Renal cortical epithelial cell (primary cell): Measurements from ENCODE around the gene IL22RA1. TPM values are rescaled to one million over a fixed set of nuclear protein-coding genes. Genes with fewer than 3 reads are reported as not detected.

Experiments
- DNase-seq: peaks from one replicate; pipeline ENCODE4 v3.0.0-alpha.2; 2011; ENCODE audit warnings: low read depth
- total RNA-seq: library from RNA; depleted of rRNA; stranded (reverse); fragments of >200 nt; gene quantifications from 2 replicates; pipeline ENCODE4 v1.2.3, GENCODE V29; 2014

IL22RA1 gene
- total RNA-seq, 1 donor from 2014 or later = 0.05 TPM

DNA sequence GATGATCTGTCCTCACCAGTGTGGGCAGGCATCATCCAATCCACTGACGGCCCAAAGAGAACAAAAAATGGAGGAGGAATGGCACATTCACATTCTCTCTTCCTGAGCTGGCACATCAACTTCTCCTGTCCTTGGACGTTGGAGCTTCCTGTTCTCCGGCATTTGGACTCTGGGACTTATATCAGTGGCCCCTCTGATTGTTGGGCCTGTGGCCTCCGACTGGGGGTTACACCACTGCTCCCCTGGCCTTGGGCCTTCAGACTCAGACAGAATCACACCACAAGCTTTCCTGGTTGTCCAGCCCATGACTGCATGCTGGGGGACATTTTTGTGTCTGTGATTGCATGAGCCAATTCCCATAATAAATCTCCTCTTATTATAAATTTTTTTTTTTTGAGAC lies 24.1 kb upstream of the IL22RA1 start:
- no peak for DNase-seq

DNA sequence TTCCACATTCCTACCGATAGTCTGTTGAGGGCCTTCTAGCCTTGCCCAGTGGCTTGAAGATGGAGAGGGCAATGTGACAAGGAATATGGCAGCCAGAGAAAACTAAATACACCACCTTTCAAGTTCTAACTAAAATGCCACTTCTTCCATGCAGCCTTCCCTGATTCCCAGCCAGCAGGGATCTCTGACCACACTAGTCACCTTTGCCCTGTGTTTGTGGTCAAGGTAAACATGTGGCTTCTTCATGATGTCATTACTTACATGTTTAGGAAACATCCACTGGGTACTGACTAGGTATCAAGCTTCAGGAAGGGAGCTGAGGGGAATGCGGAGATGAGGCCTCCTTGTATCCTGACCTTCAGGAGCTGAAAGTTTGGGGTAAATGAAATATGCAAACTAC lies 22.6 kb upstream of the IL22RA1 start:
- DNase-seq = no peak

DNA sequence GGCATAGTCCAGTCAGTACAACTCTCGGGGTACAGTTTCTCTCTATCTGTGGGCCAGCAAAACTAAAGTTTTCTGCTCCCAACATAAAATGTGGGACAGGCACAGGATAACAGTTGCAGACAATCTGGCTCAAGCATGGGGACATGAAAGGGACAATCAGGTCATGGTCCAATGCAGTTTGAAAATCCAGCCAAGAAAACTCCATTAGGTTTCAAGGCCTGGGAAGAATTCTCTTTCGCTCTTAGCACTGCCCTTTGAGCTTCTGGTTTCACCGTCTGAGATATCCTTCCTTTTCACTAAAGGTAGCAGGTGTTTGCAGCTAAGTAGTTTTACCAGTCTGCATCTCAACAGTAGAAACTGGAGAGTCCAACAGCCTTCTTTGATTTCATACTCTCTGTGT lies 21.1 kb upstream of the IL22RA1 start:
- no peak for DNase-seq

DNA sequence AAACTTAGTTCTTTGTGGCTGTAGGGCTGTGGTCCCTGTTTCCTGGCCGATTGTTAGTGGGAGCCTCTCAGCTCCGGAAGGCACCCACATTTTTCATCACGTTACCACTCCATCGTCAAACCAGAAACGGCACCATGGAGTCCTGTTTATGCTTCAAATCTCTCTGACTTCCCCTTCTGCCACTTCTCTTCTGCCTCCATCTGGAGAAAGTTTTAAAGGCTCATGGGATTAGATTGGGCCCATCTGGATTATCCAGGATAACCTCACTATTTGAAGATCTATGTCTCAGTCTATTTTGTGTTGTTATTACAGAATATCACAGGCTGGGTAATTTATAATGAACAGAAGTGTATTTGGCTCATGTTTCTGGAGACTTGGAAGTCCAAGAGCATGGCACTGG lies 19.3 kb upstream of the IL22RA1 start:
- no peak for DNase-seq

DNA sequence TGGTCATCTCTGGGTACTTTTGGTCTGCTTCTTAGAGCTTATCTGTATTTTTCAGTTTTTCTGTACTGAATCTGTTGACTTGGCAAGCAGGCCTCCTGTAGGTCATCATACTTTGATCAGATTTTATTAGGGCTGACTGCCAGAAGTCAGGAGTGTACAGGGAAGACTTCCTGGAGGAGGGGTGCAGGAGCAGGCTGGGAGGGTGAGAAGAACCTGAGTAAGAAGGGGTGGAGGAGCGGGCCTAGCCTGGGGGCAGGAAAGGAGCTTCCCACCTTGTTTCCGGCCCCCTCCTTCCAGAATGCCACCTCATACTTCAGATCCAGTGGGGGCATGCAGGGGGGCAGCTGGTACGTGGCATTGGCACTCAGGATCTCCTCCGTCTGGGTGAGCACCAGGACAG lies 18.3 kb upstream of the IL22RA1 start:
- DNase-seq = no peak

DNA sequence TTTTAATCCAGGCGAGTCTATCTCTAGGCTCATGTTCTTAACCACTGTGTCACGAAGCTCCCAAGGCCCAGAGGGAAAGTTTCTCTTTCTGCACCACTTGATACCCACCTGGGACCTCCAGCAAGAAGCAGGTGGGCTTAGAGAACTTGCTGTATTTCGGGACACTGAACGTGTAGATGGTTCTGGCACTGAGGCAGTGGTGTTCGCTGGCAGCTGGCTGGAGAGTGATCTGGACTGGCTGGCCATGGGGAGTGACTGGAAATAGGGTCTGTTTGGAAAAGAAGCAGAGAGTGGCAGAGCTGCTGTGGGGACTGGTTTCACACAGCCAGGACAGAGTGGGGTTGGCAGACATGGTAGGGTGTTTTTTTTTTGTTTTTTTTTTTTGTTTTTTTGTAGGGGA lies 16.4 kb upstream of the IL22RA1 start:
- no peak for DNase-seq

DNA sequence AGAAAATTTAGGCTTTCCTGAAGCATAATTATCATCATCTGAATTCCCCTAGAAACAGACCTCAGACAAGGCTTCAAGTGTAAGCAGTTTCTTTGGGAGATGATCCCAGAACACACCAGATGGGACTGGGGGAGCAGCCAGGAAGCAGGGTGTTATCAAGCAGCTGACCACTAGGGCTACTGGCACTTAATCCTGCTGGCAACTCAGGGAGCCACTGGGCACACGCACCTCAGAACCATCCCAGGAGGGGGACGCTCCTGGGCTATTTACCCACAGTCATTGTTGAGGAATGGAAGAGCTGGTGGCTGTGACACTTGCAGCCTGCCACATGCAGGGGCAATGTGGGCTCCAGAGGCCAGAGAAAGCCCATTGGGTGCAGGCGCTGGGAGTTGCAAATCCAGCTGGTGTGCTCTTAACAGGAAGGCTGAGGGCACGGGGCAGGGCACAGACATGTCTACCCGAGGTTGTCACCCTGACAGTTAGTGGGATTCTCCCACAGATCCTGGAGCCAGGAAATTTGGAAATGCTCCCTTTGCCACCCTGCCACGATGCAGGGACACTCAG lies 15.1 kb upstream of the IL22RA1 start:
- DNase-seq = no peak

DNA sequence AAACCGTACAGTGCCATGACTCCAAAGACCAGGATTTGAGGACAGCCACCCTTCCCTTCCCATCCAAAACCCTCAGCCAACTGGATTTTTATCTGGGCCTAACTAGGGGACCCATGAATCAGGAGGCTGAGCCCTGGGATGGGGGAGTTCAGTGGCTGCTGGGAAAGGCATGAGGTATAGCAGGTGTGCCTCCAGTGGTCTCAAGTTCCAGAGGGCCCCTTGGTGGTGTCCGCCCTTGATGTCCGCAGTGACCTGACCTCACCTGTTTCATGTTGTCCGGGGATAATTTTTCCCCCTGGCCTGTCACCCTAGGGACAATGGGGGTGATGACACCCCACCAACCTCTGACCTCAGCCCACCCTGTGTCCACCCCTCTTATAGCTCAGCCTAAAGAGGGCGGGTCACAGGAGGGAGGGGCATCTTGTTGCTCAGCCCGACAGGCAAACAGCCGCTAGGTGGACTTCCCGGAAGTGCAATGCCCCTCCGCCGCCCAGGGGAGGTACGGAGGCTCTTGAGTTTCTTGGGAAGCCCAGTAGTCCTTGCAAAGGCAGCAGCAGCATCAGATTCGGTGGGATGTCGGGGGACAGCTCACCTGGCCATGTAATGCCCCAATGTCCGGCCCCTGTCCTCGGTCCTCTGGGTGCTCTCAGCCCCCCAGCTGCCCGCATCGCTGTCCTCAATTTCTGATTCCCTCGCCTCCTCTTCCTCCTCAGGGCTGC lies 13.8 kb upstream of the IL22RA1 start:
- no peak for DNase-seq

DNA sequence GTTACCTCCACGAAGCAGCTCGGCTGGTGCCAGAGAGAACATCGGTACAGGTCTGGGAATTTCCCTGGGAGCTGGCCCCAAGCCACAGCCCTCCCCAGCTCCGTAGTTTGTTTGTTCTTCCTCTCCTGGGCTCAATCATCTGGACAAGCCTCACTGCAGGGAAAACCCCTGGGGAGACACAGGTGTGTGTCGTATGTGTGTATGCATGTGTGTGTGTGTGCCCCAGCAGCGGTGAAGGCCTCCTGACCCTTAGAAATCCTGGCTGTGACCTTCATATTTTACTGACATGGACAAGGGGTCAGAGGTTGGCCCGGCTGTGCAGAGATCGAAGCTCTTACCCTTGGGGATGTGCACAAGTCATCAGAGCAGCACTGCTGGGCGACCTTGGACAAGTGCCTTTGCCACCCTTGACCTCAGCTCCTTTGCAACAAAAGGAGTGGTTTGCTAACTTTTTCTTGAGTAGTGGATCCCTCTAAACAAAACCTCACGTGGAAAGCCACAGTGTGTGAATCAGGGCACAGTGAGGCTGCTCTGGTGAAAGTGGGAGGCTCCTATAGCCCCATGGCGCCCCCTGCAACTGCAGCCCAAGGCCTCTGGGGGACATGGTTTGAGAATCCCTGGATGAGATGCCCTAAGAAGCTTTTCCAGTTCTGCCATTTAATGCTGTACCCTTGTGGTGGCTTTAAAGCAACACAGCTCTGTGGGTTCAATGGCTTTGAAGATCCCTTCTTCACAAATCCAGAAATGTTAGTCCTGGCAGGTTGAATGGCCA lies 12.3 kb upstream of the IL22RA1 start:
- DNase-seq = no peak

DNA sequence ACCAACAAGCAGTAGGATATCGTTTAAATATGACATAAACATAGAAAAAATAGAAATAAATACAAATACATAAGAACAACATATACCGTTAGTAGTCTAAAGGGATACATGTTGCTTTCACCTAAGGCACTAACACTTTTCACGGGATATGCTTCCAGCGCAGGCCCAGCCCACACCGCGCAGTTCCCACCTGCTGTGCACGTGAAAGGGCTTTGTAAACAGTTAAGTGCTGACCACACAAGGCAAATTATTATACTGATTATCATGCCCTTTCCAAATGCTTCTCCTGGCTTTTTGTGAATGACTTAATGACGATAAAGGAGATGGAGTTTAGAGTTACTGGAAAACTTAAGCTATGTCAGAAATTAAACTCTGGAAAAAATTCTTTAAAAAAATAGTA lies 11.3 kb upstream of the IL22RA1 start:
- no peak for DNase-seq

DNA sequence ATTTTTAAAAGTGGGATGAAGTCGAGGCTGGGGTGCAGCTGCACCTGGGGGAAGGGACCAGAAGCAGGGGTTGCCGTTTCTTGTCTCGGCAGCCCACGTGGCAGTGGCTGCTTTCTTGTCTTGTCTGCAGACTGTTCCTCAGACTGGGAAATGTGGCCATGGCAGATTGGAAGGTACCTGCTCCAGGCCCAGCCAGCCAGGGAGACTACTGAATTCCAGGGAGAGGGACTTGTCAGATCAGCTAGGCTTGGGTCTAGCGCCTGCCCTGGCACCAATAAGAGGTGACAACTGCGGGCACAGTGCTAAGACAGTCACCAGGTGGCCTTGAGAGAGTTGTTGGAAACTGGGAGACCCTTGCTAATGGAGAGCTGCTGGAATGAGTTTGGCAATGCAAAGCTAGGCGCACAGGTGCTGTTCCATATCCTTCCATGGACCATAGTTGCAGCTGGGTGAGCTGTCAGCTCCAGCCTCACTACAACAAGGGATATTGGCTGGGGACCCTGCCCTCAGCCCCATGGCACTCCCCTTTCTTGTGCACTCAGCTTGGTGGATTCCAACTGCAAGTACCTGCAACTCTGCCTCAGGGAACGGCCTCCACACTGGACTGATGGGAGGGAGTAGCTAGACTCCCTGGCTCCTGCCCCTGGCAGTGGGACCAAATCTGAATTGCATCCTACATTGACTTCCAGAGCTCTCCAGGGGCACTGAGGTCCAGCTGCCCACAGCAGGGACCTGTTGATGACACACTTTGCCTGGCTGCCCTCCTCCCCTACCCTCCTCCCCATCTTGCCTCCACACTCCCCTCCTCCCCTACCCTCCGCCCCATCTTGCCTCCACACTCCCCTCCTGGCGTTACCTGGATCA lies 9.9 kb upstream of the IL22RA1 start:
- no peak for DNase-seq

DNA sequence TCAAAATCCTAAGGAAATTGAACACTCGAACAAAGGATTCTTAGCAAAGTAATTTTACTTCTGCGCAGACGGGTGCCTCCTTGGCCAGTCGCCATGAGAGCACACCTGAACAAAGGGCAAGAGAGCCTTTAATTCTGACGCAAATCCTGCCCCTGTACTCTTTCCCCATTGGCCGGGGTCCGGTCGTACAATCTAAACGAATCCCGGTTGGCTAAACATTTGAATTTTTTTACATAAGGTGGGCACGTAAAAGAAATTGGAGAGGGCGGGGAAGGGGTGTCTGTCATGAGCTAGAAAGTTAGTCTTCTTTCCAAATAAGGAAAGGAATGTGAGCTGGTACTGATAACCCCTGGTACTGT lies 8.2 kb upstream of the IL22RA1 start:
- DNase-seq = no peak

DNA sequence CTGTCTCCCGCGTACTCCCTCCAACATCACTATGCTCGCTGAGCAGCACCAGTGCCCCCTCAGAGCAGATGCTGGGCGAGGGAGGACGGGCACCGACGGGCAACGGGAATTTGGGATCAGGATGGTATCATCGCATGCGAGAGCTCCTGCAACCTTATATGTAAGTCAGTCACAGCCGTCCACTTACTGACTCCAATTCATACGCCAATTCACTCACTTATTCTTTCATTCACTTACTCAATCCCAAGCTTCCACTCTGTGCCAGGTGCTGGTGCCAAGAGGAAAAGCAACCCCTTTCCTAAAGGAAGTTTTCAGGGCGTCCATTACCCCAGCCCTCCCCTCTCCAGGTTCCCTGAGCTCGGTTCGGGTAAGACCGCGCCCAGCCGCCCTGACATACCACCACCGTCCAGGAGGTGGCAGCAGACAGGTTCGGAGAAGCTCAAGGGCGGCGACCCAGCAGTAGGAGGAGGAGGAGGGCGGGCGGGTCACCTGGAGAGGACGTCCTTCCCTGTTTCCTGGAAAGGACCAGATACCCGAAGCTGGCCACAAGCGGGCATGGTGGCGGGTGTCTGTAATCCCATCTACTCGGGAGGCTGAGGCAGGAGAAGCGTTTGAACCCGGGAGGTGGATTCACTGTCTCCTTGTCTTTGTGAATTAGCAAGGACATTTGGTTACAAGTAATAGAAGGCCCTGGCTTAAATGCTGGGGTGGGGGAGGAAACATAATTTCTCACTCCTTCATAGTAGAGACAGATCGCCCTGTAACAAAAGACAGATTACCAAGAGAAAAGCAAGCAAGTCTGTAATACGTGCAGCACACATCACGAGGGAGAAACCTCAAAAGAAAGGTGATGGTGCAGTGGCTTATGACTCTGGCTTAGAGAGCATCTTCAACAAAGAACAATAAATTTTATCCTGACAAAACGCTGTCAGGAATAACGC lies 7.6 kb upstream of the IL22RA1 start:
- DNase-seq = peak; percentile 69

DNA sequence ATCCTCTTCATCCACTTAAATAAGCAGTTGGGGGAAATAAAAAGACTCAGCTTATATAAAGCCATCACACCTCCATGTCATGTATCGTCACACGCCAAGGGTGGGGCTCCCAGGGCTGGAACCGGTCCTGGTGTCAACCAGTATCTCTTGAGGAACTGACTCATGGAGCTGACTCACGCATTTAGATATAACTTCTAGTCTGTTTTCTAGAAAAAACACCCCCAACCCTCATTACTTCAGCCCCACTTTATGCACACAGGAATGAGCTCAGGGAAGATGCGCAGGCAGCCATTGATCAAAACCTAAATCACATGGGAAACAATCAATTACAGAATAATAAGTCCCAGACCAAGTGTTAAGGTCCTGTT lies 6.9 kb upstream of the IL22RA1 start:
- peak; percentile 25 for DNase-seq

DNA sequence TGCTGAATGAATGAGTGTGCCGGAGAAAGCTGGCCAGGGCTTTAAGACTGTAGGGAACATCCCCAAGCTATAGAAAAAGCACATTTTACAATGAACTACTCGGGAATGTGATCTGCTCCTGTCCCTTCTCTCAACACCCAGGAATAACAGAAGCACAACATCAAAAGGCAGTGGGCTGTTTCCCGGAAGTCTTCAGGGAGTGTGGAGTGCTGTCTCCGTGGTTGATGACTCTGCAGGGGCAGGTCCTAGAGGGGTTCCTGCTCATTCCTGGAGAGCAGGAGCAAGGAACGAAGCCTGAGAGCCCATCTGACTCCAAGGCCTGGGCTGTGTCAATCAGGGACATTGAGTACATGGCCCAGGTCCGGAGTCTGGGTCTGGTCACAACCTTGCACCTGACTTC lies 4.9 kb upstream of the IL22RA1 start:
- no peak for DNase-seq

DNA sequence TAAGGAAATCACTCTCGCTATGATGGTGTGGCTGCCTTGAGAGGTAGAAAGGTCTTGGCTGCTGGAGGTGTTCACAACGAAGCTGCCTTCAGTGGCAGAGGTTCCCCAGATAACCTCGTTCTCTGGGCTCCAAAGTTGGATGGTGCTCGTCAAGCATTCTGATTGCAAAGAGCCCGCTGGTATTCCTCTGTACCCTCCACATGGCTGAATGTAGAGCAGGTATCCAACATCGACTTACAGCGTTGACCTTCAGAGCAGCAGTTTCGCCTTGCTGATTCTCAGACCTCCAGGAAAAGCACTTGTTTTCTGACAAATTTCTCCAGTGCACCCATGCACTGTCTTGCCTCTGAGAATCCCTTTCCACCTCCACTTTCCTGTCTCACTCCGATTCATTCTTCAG lies 4.3 kb upstream of the IL22RA1 start:
- no peak for DNase-seq

DNA sequence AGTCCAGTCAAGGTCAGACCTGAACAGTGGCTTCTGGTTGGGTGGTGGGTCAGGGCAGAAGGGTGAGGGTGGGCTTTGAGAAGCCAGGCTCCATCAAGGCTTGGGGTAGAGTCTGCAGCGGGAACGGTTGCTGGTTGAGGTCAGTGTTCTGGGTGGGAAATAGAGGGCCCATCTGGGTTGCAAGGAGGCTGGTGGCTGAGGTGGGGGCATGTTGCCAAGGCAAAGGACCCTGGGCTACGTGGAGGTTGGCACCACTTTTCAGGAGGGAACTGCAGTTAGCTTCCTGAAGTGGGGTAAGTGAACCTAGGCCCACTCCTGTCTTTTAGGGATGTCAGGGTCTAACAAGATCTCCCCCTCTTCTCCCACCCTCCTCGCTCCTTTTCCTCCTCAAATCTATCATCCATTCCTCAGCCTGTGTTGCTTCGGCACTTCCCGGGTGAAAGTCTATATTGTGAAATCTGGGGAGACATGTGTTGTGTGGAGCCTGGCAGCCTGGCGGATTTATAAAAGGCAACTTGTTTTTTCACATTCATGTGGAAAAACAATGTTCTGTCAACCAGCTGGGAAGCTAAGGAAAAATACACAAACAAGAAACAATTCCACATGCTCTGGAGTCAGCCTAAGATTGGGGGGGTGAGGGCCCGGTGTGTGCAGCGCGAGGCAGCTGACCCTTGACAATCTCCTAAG lies 1.5 kb downstream of the IL22RA1 start:
- DNase-seq = no peak

DNA sequence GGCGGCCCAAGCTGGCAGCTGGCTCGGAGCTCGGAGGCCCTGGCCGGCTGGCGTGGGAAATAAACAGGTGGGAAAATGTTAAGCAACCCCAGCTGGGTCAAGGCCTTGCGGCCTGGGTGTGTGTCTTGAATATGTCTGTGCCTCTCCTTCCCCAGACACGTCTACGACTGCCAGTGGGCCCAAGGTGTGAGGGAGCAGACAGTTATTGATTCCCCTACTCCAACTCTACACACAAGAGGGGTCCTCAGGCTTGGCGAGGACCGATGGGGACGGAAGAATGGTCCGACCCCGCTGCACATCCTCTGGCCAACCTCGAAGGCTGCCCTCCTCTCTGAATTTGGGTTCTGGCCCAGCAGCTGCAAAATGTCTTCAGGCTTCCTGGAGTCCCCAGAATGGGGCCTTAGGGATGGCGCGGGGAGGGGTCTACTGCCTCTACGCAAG lies 2.2 kb downstream of the IL22RA1 start:
- no peak for DNase-seq

DNA sequence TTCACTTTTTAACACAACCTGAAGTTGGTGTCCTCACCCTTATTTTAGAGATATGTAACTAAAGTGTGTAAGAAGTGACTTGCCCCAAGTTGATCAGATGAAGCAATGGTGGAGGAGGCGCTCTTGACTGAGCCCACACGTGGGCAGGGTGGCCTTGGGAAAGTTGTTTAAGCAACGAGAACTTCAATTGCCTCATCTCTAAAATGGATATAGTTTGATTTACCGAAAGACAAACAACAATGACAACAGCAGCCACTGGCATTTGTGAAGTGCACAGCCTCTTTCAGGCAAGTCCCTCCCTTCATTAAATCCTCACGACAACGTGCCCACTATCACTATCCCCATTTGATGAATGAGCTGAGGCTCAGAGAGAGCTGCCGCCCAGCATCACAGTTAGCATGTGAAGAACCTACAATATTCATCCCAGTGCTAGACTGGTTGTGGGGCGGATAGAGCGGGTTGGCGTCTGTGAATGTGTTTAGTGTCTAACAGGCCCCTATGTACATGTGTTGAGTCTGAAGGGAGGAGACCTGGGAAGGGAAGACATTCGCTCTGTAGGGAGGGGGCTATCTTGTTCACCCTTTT lies 3.0 kb downstream of the IL22RA1 start:
- no peak for DNase-seq

DNA sequence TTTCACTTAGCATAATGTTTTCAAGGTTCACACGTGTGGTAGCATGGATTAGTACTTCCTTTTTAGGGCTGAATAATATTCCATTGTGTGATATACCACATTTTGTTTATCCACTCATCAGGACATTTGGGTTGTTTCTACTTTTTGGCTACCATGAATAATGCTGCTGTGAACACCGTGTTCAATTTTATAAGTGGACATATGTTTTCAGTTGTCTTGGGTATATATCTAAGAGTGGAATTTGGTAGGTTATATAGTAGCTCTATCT lies 3.8 kb downstream of the IL22RA1 start:
- DNase-seq = no peak
